GM12865 (cell line): ENCODE measurements around the gene CEPT1.

Experiments
- DNase-seq: peaks from one replicate; pipeline ENCODE4 v3.0.0; 2010; ENCODE audit warnings: low read depth
- H3K4me3 ChIP-seq: 2 replicates; pipeline ENCODE4 v1.5.1; 2011; ENCODE audit warnings: mild to moderate bottlenecking, low read depth, low read length, control low read depth
- CTCF ChIP-seq: IDR thresholded peaks from 2 replicates; pipeline ENCODE4 v1.5.1; 2011; ENCODE audit warnings: low read length, control low read depth, low read depth, inconsistent platforms; ENCODE audit not compliant: insufficient read depth; ENCODE audit errors: missing control alignments

Gene CEPT1

GRCh38 chr1:111145963-111146768 lies 6.1 kb downstream of the CEPT1 start:
- DNase-seq, result no peak
- no peak overlapping the region for H3K4me3 ChIP-seq
- TF ChIP-seq CTCF, result no peak

GRCh38 chr1:111147948-111148347 lies 7.9 kb downstream of the CEPT1 start:
- no peak for TF ChIP-seq CTCF
- no peak for DNase-seq

DNA sequence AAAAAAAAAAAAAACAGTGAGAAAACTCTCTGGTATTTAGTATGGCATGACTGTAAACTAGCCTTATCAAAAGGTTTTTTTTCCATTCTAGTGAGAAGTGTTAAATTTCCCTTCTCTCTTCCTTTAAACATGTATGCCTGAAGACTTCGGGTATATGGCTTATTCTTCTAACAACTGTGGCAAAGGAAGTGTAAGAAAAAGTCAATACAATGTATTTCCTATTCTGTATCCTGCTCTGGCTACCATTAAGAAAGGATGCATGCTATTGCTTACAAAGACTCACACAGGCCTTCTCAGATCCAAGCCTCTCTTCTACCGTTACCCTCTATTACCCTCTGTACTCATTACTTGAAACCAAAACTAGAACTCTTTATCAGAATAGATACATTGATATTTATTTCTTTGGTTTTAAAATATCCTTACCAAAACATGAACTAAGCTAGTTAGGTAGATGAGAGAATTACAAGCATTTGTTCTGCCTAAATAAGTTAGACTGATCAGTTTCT lies 8.4 kb downstream of the CEPT1 start:
- peak; percentile 29 for DNase-seq
- TF ChIP-seq CTCF, result no peak

More at GRCh38 chr1:111147948-111148347, 7.9 kb downstream of the CEPT1 start:
- H3K4me3 ChIP-seq, result no peak overlapping the region

DNA sequence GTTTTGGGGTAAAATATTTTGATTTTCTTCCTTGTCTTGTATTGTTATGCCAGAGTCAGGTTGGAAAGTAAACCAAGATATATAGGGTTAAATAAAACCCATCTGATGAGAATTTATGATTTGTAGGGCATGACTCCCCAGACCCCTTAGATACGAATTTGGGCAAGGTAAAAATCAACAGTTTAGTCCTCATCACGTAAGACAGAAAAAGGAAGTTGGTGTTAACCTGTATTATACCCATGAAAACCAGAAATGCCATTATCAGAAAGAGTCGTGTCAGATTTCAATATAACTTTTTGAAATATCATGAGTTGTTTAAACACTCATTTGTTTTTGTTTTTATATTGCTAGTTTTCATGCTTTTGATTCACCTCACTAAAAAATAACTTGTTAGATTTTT lies 11.8 kb downstream of the CEPT1 start:
- H3K4me3 ChIP-seq, result no peak overlapping the region
- DNase-seq, result no peak
- TF ChIP-seq CTCF, result no peak

More for the DNA sequence above, 8.4 kb downstream of the CEPT1 start:
- H3K4me3 ChIP-seq, result no peak overlapping the region

DNA sequence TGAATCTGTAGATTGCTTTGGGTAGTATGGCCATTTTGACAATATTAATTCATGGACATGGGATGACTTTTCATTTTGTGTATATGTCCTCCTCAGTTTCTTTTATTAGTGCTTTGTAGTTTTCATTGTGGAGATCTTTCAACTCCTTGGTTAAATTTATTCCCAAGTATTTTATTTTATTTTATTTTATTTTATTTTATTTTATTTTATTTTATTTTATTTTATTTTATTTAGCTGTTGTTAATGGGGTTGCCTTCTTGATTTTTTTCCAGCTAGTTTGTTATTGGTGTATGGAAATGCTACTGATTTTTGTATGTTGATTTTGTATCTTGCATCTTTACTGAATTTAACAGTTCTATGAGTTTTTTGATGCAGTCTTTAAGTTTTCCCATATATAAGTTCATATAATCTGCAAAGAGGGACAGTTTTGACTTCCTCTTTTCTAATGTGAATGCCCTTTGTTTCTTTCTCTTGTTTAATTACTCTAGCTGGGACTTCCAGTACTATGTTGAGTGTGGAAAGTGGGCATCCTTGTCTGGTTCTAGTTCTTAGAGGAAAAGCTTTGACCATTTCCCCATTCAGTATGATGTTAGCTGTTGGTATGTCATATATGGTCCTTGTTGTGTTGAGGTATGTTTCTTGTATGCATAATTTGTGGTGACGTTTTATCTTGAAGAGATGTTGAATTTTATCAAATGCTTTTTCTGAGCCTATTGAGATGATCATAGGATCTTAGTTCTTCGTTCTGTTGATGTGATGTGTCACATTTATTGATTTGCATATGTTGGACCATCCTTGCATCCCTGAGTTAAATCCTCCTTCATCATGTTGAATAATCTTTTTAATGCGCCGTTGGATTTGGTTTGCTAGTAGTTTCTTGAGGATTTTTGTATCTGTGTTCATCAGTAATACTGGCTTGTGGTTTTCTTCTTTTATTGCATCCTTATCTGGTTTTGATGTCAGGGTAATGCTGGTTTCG lies 14.3 kb downstream of the CEPT1 start:
- no peak for TF ChIP-seq CTCF
- DNase-seq, result no peak
- H3K4me3 ChIP-seq, result no peak overlapping the region

GRCh38 chr1:111157431-111157830 lies 17.4 kb downstream of the CEPT1 start:
- no peak for TF ChIP-seq CTCF
- DNase-seq, result no peak
- H3K4me3 ChIP-seq, result no peak overlapping the region
